Left lung (tissue), 14 donors: ENCODE results near the gene MUC3A. TPM values are rescaled to one million over a fixed set of nuclear protein-coding genes. Genes with fewer than 3 reads are reported as not detected.

Experiments used
- ATAC-seq: fragments of 200-7000 bp; cut with Tn5 transposase; one replicate; pipeline ENCODE4 v1.9.1; 2020; ENCODE audit warnings: moderate library complexity
- DNase-seq, 4 donors: peaks; one replicate each; pipeline ENCODE4 v3.0.0-alpha.2; 2013 to 2020
- H3K27ac ChIP-seq, 2 donors: fragments of 200-600 bp; sonication (generic) in 1 of 2; one replicate each; pipeline versions ENCODE4 v1.5.0 to v1.8.0; 2020 to 2021
- H3K27me3 ChIP-seq, 2 donors: fragments of 200-600 bp; sonication (generic) in 1 of 2; one replicate each; pipeline versions ENCODE4 v1.5.0 to v1.8.0; 2020 to 2021
- H3K36me3 ChIP-seq, 2 donors: fragments of 200-600 bp; sonication (generic) in 1 of 2; one replicate each; pipeline versions ENCODE4 v1.5.0 to v1.8.0; 2020 to 2021
- H3K4me1 ChIP-seq, 2 donors: fragments of 200-600 bp; one replicate each; pipeline ENCODE4 v1.8.0; 2021
- H3K4me3 ChIP-seq, 2 donors: fragments of 200-600 bp; sonication (generic) in 1 of 2; one replicate each; pipeline versions ENCODE4 v1.5.0 to v1.8.0; 2020 to 2021; ENCODE audit warnings: mild to moderate bottlenecking in 1 of 2
- H3K9me3 ChIP-seq, 2 donors: fragments of 200-600 bp; sonication (generic) in 1 of 2; one replicate each; pipeline versions ENCODE4 v1.5.0 to v1.8.0; 2020 to 2021
- intact Hi-C, 2 donors: fragments of 100-400 bp; cut with DNase I; formaldehyde crosslinking; loops; one replicate each; pipeline versions ENCODE4 v1.11.2 to v1.14.2; 2022
- long read RNA-seq, 12 donors: library from polyadenylated mRNA in 2 of 12; unstranded in 2 of 12; transcript quantifications; one replicate each; pipeline ENCODE4 v2.0.0 and lab custom pipeline, GENCODE V29; 2019 to 2026
- polyA plus RNA-seq, 6 donors: library from polyadenylated mRNA; unstranded; fragments of 120-200 nt; gene quantifications; one replicate each; pipeline ENCODE4 v1.2.1, GENCODE V29; 2013; ENCODE audit not compliant: insufficient read length in 6 of 6
- total RNA-seq, 2 donors: library from RNA; stranded (reverse); fragmentation: NEBNext Ultra II Directional; extraction: Animal tissue kit (Norgen Biotek cat#: 25700); gene quantifications; one replicate each; pipeline ENCODE4 v1.2.1, GENCODE V29; 2021
- TF ChIP-seq, protein P1 (sequence below), 2 donors: fragments of 200-600 bp; sonication (generic) in 1 of 2; IDR thresholded peaks; one replicate each; pipeline versions ENCODE4 v1.5.0 to v1.8.0; 2021; ENCODE audit warnings: antibody characterized with exemption in 2 of 2
- donor health status: DM: no; HTN: yes; CAD: no.
- donor health status: DM: no; HTN: no; CAD: no.

Gene MUC3A, protein sequence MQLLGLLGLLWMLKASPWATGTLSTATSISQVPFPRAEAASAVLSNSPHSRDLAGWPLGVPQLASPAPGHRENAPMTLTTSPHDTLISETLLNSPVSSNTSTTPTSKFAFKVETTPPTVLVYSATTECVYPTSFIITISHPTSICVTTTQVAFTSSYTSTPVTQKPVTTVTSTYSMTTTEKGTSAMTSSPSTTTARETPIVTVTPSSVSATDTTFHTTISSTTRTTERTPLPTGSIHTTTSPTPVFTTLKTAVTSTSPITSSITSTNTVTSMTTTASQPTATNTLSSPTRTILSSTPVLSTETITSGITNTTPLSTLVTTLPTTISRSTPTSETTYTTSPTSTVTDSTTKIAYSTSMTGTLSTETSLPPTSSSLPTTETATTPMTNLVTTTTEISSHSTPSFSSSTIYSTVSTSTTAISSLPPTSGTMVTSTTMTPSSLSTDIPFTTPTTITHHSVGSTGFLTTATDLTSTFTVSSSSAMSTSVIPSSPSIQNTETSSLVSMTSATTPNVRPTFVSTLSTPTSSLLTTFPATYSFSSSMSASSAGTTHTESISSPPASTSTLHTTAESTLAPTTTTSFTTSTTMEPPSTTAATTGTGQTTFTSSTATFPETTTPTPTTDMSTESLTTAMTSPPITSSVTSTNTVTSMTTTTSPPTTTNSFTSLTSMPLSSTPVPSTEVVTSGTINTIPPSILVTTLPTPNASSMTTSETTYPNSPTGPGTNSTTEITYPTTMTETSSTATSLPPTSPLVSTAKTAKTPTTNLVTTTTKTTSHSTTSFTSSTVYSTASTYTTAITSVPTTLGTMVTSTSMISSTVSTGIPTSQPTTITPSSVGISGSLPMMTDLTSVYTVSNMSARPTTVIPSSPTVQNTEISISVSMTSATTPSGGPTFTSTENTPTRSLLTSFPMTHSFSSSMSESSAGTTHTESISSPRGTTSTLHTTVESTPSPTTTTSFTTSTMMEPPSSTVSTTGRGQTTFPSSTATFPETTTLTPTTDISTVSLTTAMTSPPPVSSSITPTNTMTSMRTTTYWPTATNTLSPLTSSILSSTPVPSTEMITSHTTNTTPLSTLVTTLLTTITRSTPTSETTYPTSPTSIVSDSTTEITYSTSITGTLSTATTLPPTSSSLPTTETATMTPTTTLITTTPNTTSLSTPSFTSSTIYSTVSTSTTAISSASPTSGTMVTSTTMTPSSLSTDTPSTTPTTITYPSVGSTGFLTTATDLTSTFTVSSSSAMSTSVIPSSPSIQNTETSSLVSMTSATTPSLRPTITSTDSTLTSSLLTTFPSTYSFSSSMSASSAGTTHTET (N-terminal part only)
- 1 to 10 TPM; 2.9 to 3.6 TPM for total RNA-seq
- polyA plus RNA-seq: under 1 TPM; 0.37 to 0.67 (median 0.58) TPM
- long read RNA-seq, donor 1: 0 reads
- long read RNA-seq, donor 2: 0 reads
- long read RNA-seq, donor 3: 0 reads
- long read RNA-seq, donor 4: 0 reads
- long read RNA-seq, donor 5: 0 reads
- long read RNA-seq, donor 6, partial matches to known transcripts: 0 of 1 reads
- long read RNA-seq, donor 6, other reads (novel, unspliced or antisense): 0 of 1 reads
- long read RNA-seq, donor 7, partial matches to known transcripts: 0 of 1 reads
- long read RNA-seq, donor 7, other reads (novel, unspliced or antisense): 0 of 1 reads
- long read RNA-seq, donor 8, partial matches to known transcripts: 0 of 2 reads
- long read RNA-seq, donor 8, other reads (novel, unspliced or antisense): 0 of 2 reads
- long read RNA-seq, donor 9, partial matches to known transcripts: 0 of 1 reads
- long read RNA-seq, donor 9, other reads (novel, unspliced or antisense): 0 of 1 reads
- long read RNA-seq, donor 10: 0 reads
- long read RNA-seq, donor 11, partial matches to known transcripts: 0 of 1 reads
- long read RNA-seq, donor 11, other reads (novel, unspliced or antisense): 0 of 1 reads
- long read RNA-seq, donor 12: 0 reads

DNA sequence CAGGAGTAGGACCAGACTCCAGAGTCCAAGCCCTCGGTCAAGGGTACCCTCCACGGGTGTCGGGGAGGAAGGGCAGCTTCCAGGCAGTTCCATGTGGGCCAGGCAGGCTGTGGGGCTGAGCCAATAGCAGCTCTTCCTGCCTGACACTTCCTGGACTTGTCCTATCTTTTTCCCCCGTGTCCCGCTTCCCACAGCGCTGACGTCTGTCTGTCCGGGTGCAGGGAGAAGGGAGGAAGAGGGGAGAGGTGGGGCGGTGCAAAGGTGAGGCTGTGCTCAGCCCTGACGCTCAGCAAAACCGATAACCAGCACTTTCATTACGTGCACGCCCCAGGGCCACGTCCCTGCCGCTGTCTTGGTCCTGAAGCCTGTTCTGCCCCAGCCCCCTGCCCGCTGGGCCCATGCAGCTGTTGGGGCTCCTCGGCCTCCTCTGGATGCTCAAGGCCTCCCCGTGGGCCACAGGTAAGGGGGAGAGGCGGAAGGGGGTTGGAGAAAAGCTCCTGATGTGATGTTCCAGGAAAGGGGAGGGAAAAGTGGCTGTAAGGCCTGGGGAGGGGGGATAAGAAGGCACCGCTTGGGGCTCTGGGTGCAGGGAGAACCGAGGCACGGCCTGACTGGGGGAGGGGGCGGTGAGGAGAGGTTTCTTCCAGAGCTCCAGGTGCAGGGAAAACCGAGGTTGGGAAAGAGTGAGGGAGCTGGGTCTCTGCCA, at the start of gene MUC3A:
TSS of gene MUC3A (plus strand) at position 308 of the 706 bp plus-strand sequence. CDS start at position 399, 91 bp downstream.
- ATAC-seq (no peak), DNase-seq (no peak)
- H3K27me3 ChIP-seq: peaks cover 5 to 62% of the 10 kb centered on the region in 2 donors
- TF ChIP-seq, protein P1, sequence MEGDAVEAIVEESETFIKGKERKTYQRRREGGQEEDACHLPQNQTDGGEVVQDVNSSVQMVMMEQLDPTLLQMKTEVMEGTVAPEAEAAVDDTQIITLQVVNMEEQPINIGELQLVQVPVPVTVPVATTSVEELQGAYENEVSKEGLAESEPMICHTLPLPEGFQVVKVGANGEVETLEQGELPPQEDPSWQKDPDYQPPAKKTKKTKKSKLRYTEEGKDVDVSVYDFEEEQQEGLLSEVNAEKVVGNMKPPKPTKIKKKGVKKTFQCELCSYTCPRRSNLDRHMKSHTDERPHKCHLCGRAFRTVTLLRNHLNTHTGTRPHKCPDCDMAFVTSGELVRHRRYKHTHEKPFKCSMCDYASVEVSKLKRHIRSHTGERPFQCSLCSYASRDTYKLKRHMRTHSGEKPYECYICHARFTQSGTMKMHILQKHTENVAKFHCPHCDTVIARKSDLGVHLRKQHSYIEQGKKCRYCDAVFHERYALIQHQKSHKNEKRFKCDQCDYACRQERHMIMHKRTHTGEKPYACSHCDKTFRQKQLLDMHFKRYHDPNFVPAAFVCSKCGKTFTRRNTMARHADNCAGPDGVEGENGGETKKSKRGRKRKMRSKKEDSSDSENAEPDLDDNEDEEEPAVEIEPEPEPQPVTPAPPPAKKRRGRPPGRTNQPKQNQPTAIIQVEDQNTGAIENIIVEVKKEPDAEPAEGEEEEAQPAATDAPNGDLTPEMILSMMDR (IDR thresholded peaks at IDR 0.05): no peak
- H3K4me3 ChIP-seq: no peak within 1 kb of the TSS
- no peak within 1 kb of the TSS for H3K27ac ChIP-seq
- intact Hi-C loops: no loop called here
- no peaks in the 10 kb centered on the region for H3K4me1 ChIP-seq
- H3K9me3 ChIP-seq: no peaks in the 10 kb centered on the region
- no peaks in the 10 kb centered on the region for H3K36me3 ChIP-seq

DNA sequence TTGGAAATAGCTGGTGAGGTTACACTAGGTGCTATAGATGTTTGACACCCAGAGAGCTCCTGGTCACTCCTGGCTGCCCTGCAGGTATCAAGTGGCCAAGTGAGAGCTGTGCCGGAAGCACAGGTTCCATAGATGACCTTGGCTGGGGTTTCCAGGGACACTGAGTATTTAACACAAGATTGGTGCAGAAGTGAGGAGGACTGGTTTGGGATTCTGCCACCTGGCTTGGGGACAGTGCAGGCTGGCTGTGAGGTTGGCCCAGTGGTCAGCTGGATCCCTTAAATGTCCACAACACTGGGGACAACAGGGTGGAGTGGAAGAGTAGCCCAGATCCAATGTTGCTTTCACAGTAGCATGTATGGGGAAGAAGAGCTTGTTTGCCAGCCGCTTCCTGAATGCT, 48.4 kb upstream of the MUC3A start:
- TF ChIP-seq, protein P1 (IDR thresholded peaks at IDR 0.05): no peak
- DNase-seq: no peak
- no peak overlapping the region for H3K27ac ChIP-seq
- H3K27me3 ChIP-seq: peaks cover 8 to 68% of the 10 kb centered on the region in 2 donors
- intact Hi-C loops: no loop called here
- H3K9me3 ChIP-seq: no peaks in the 10 kb centered on the region
- no peaks in the 10 kb centered on the region for H3K36me3 ChIP-seq
- no peak for ATAC-seq
- peaks cover 0 to 14% of the 10 kb centered on the region in 2 donors for H3K4me1 ChIP-seq
- no peak overlapping the region for H3K4me3 ChIP-seq

DNA sequence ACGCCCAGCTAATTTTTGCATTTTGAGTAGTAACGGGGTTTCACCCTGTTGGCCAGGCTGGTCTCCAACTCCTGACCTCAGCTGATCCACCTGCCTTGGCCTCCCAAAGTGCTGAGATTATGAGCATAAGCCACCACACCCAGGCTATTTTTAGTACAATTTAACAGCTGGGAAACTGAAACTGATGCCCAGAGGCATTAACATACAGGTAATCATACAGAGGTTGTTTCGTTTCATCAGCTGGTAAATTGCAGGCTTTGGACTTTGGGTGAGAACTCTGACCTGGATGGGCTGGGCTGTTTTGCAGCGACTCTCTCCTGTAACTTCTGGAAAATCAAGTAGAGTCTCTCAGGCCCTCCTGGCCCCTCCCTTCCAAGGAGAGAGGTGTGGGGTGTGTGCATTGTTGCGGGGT, 47.4 kb upstream of the MUC3A start:
- Histone ChIP-seq H3K9me3 (no peaks in the 10 kb centered on the region), H3K27ac (no peak overlapping the region), H3K4me1 (peaks cover 0 to 6% of the 10 kb centered on the region in 2 donors), H3K4me3 (no peak overlapping the region), H3K27me3 (peaks cover 0 to 59% of the 10 kb centered on the region in 2 donors), H3K36me3 (no peaks in the 10 kb centered on the region)
- TF ChIP-seq, protein P1 (IDR thresholded peaks at IDR 0.05): no peak
- intact Hi-C loops: no loop called here
- ATAC-seq (no peak), DNase-seq (no peak)

DNA sequence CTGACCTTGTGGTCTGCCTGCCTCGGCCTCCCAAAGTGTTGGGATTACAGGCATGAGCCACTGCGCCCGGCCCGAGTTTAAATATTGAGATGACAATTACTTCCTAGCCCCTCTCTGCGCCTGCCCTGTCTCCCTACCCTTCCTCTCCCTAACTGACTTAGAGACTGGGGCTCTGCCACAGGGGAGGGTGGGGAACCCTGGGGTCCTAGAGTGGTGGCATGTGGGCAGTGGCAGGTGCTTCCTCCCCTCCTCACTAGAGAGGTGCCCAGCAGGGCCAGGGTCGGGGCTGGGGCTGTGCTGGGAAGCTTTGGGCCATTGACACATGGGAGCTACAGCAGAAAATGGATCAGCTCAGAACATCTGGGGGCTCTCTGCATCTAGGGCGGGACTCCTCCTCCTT, 46.7 kb upstream of the MUC3A start:
- Histone ChIP-seq H3K27me3 (peaks cover 0 to 52% of the 10 kb centered on the region in 2 donors), H3K4me3 (no peak overlapping the region), H3K4me1 (no peaks in the 10 kb centered on the region), H3K9me3 (no peaks in the 10 kb centered on the region), H3K36me3 (no peaks in the 10 kb centered on the region), H3K27ac (no peak overlapping the region)
- DNase-seq (no peak), ATAC-seq (no peak)
- TF ChIP-seq, protein P1 (IDR thresholded peaks at IDR 0.05): no peak
- intact Hi-C loops: no loop called here
